ENCODE measurements around the gene MAMLD1.

Gene MAMLD1

GRCh38 chrX:150551963-150552362 is 188.8 kb downstream of the MAMLD1 start:
- in situ Hi-C loops (cut with MboI; ENCODE audit: low sequenced_read_pairs) = no loop called here
- no peaks in the 10 kb centered on the region for H3K36me3 ChIP-seq (replicated peaks)

GRCh38 chrX:150558424-150558823 is 195.3 kb downstream of the MAMLD1 start:
- no peaks in the 10 kb centered on the region for H3K4me1 ChIP-seq
- in situ Hi-C loops (cut with MboI; ENCODE audit: low sequenced_read_pairs) = no loop called here
- H3K36me3 ChIP-seq (replicated peaks) = no peaks in the 10 kb centered on the region
- H3K4me3 ChIP-seq = no peak overlapping the region
- no peaks in the 10 kb centered on the region for H3K27me3 ChIP-seq (ENCODE audit: low read depth)
- H3K9me3 ChIP-seq = no peaks in the 10 kb centered on the region
- no peak for DNase-seq (ENCODE audit: low spot score in 2 of 2)

More at GRCh38 chrX:150551963-150552362, 188.8 kb downstream of the MAMLD1 start:
- no peaks in the 10 kb centered on the region for H3K4me1 ChIP-seq
- no peak for DNase-seq (ENCODE audit: low spot score in 2 of 2)
- H3K4me3 ChIP-seq = no peak overlapping the region
- H3K9me3 ChIP-seq = no peaks in the 10 kb centered on the region
- no peaks in the 10 kb centered on the region for H3K27me3 ChIP-seq (ENCODE audit: low read depth)
